ENCODE data around the gene LOXHD1.

LOXHD1 gene

GRCh38 chr18:46448347-46448746, 208.7 kb downstream of the LOXHD1 start:
- DNase-seq (no peak), ATAC-seq (replicated peaks) (no peak)
- H3K27me3 Mint-ChIP-seq = peaks cover 26% of the 10 kb centered on the region in 2 donors
- no peaks in the 10 kb centered on the region for H3K36me3 Mint-ChIP-seq
- H3K27ac Mint-ChIP-seq = no peak overlapping the region
- H3K9me3 Mint-ChIP-seq = peaks cover 1 to 12% of the 10 kb centered on the region in 2 donors
- H3K4me1 Mint-ChIP-seq = no peaks in the 10 kb centered on the region
- H3K4me3 Mint-ChIP-seq = no peak overlapping the region

GRCh38 chr18:46447792-46448191, 209.2 kb downstream of the LOXHD1 start:
- Mint-ChIP-seq H3K4me1 (no peaks in the 10 kb centered on the region), H3K27ac (no peak overlapping the region), H3K9me3 (peaks cover 7 to 17% of the 10 kb centered on the region in 2 donors), H3K27me3 (peaks cover 21 to 26% of the 10 kb centered on the region in 2 donors), H3K36me3 (no peaks in the 10 kb centered on the region), H3K4me3 (no peak overlapping the region)
- ATAC-seq (replicated peaks) (no peak), DNase-seq (no peak)

- Mint-ChIP-seq H3K9me3 (peaks cover 8 to 19% of the 10 kb centered on the region in 2 donors), H3K27ac (no peak overlapping the region), H3K36me3 (no peaks in the 10 kb centered on the region), H3K4me1 (no peaks in the 10 kb centered on the region), H3K4me3 (no peak overlapping the region), H3K27me3 (peaks cover 18 to 26% of the 10 kb centered on the region in 2 donors)
- ATAC-seq (replicated peaks) (no peak), DNase-seq (no peak)
Measured at GRCh38 chr18:46447323-46447722, 209.7 kb downstream of the LOXHD1 start.

GRCh38 chr18:46445522-46446313, 211.3 kb downstream of the LOXHD1 start:
- DNase-seq = no peak
- Mint-ChIP-seq H3K27me3 (peaks cover 18 to 25% of the 10 kb centered on the region in 2 donors), H3K27ac (no peak overlapping the region), H3K4me3 (no peak overlapping the region), H3K9me3 (peaks cover 8 to 18% of the 10 kb centered on the region in 2 donors), H3K4me1 (no peaks in the 10 kb centered on the region), H3K36me3 (no peaks in the 10 kb centered on the region)
- ATAC-seq (replicated peaks) = no peak

DNA sequence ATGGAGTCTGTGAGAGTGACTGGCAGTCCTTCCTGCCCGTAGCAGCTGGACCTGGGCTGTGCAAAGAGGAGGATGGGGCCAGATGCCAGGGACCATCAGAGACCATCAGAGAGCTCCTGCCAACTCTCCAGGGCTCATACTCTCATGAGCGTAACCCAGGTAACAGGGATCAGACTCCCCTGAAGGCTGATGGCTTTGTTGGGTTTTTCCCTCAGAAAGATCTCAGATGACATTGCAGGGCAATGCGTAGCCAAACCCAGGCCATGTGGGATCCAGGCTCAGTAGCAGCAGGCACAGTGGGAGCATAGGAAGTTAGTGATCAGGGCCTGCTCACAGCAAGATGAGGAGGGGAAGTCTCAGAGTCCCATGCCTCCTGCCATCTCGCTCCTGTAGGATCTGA, 218.0 kb downstream of the LOXHD1 start:
- Mint-ChIP-seq H3K27me3 (peaks cover 11 to 13% of the 10 kb centered on the region in 2 donors), H3K4me3 (no peak overlapping the region), H3K27ac (no peak overlapping the region), H3K4me1 (no peaks in the 10 kb centered on the region), H3K36me3 (no peaks in the 10 kb centered on the region), H3K9me3 (peaks cover 7 to 8% of the 10 kb centered on the region in 2 donors)
- ATAC-seq (replicated peaks) = no peak
- DNase-seq = no peak

GRCh38 chr18:46437061-46437460, 220.0 kb downstream of the LOXHD1 start:
- no peaks in the 10 kb centered on the region for H3K36me3 Mint-ChIP-seq
- H3K4me1 Mint-ChIP-seq = no peaks in the 10 kb centered on the region
- H3K27ac Mint-ChIP-seq = no peak overlapping the region
- DNase-seq (no peak), ATAC-seq (replicated peaks) (no peak)
- peaks cover 14 to 15% of the 10 kb centered on the region in 2 donors for H3K27me3 Mint-ChIP-seq
- H3K4me3 Mint-ChIP-seq = no peak overlapping the region
- no peaks in the 10 kb centered on the region for H3K9me3 Mint-ChIP-seq

GRCh38 chr18:46436621-46437020, 220.4 kb downstream of the LOXHD1 start:
- ATAC-seq (replicated peaks) = no peak
- peaks cover 18 to 20% of the 10 kb centered on the region in 2 donors for H3K27me3 Mint-ChIP-seq
- no peak overlapping the region for H3K27ac Mint-ChIP-seq
- H3K9me3 Mint-ChIP-seq = no peaks in the 10 kb centered on the region
- DNase-seq = no peak
- H3K4me1 Mint-ChIP-seq = no peaks in the 10 kb centered on the region
- no peaks in the 10 kb centered on the region for H3K36me3 Mint-ChIP-seq
- H3K4me3 Mint-ChIP-seq = no peak overlapping the region

DNA sequence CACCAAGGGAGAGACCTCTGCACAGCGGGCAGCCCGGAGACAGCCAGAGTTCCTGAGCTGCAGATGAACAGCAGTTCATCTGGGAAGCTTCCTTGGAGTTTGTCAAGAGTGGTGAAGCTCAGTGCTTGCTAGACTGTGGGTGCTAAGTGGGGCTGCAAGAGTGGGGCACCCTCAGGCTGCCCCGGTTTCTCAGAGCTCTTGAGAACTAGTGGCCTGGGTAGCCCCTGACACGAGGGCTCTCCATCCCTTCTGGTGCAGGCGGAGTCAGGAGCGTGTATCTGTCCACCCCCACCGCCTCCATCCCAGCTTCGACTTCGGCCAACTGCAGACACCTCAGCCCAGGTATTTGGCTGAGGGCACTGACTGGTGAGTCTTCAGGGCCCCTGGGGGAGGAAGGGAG, 222.0 kb downstream of the LOXHD1 start:
- Mint-ChIP-seq H3K27ac (no peak overlapping the region), H3K9me3 (no peaks in the 10 kb centered on the region), H3K4me1 (no peaks in the 10 kb centered on the region), H3K36me3 (no peaks in the 10 kb centered on the region), H3K4me3 (no peak overlapping the region), H3K27me3 (peaks cover 20% of the 10 kb centered on the region in 2 donors)
- ATAC-seq (replicated peaks) (no peak), DNase-seq (no peak)

GRCh38 chr18:46434629-46435028, 222.4 kb downstream of the LOXHD1 start:
- Mint-ChIP-seq H3K4me1 (no peaks in the 10 kb centered on the region), H3K4me3 (no peak overlapping the region), H3K9me3 (no peaks in the 10 kb centered on the region), H3K27me3 (peaks cover 20 to 24% of the 10 kb centered on the region in 2 donors), H3K27ac (no peak overlapping the region), H3K36me3 (no peaks in the 10 kb centered on the region)
- ATAC-seq (replicated peaks) (no peak), DNase-seq (no peak)

GRCh38 chr18:46433121-46433826, 223.7 kb downstream of the LOXHD1 start:
- H3K9me3 Mint-ChIP-seq = no peaks in the 10 kb centered on the region
- no peak for DNase-seq
- H3K4me1 Mint-ChIP-seq = no peaks in the 10 kb centered on the region
- no peak overlapping the region for H3K4me3 Mint-ChIP-seq
- H3K27me3 Mint-ChIP-seq = peaks cover 20 to 24% of the 10 kb centered on the region in 2 donors
- ATAC-seq (replicated peaks) = no peak
- no peak overlapping the region for H3K27ac Mint-ChIP-seq
- H3K36me3 Mint-ChIP-seq = no peaks in the 10 kb centered on the region

DNA sequence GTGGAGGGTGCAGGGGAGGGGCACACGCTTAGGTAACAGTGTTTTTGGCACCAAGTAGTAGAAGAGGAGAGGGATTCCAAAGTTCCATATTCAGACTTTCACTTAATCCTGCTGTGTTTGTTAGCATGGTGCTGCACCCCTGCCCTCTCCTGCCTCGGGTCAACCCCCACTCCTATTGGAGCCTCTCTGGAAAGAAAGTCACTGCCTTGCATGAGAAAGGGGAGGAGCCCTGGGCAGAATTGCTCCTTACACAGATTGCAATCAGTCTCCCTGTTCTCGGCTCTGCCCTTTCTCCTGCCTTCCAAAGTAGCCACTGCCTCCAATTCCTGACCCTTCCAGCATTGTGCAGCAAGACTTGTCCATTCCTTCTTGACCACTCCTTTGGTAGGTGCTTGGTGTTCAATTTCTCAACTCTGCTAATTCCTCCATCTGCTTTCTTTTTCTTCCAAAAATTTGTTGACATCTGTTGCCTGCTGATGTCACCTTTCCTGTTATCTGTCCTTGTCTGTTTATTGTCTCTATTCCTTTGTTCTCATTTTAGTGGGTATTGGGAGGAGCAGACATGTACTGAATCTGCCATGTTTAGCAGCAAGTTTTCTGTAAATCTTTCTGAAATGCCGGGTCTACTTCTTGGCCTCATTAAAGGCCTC, 225.4 kb downstream of the LOXHD1 start:
- Mint-ChIP-seq H3K36me3 (no peaks in the 10 kb centered on the region), H3K4me1 (no peaks in the 10 kb centered on the region), H3K27me3 (peaks cover 20 to 25% of the 10 kb centered on the region in 2 donors), H3K27ac (no peak overlapping the region), H3K4me3 (no peak overlapping the region), H3K9me3 (no peaks in the 10 kb centered on the region)
- DNase-seq (no peak), ATAC-seq (replicated peaks) (no peak)

DNA sequence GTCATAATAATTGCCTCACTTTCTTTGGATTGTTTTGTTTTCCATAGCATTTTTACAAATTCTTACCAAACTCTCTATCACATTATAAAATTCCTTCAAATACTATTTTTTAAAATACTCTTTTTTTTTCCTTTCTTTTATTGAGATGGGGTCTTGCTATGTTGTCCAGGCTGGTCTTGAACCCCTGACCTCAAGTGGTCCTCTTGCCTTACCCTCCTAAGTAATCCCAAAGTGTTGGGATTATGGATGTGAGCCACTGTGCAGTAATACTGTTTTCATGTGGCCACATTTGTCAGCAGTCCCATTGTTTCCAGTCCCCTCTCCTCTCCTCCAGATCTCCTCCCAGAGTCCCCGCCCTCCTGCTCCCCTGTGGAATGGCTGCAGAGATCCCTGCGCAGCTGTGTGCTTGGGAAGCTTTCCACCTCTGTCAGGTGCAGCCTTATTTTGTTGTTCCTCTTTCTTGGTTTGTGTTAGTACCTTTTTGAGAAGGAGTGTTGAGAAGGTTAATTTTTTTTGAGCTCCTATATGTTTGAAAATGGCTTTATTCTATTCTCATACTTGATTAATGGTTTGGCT, 227.3 kb downstream of the LOXHD1 start:
- Mint-ChIP-seq H3K27me3 (peaks cover 18 to 24% of the 10 kb centered on the region in 2 donors), H3K36me3 (no peaks in the 10 kb centered on the region), H3K4me3 (no peak overlapping the region), H3K27ac (no peak overlapping the region), H3K4me1 (no peaks in the 10 kb centered on the region), H3K9me3 (no peaks in the 10 kb centered on the region)
- ATAC-seq (replicated peaks) (no peak), DNase-seq (no peak)

- H3K4me3 Mint-ChIP-seq = no peak overlapping the region
- peaks cover 13 to 20% of the 10 kb centered on the region in 2 donors for H3K27me3 Mint-ChIP-seq
- no peak for DNase-seq
- H3K27ac Mint-ChIP-seq = no peak overlapping the region
- no peak for ATAC-seq (replicated peaks)
- no peaks in the 10 kb centered on the region for H3K36me3 Mint-ChIP-seq
- no peaks in the 10 kb centered on the region for H3K9me3 Mint-ChIP-seq
- H3K4me1 Mint-ChIP-seq = no peaks in the 10 kb centered on the region
Measured at GRCh38 chr18:46429130-46429529, 227.9 kb downstream of the LOXHD1 start.

- ATAC-seq (replicated peaks) = no peak
- Mint-ChIP-seq H3K4me3 (no peak overlapping the region), H3K4me1 (no peaks in the 10 kb centered on the region), H3K9me3 (no peaks in the 10 kb centered on the region), H3K27me3 (peaks cover 9 to 20% of the 10 kb centered on the region in 2 donors), H3K27ac (no peak overlapping the region), H3K36me3 (no peaks in the 10 kb centered on the region)
- no peak for DNase-seq
Measured at GRCh38 chr18:46428368-46428767, 228.7 kb downstream of the LOXHD1 start.
